Activated naive CD4-positive, alpha-beta T cell treated with anti-CD3 and anti-CD28 coated beads, Interleukin-2, amount 10 ng/mL, durations not matched to agents 7 days and 5 days (primary cell): Measurements from ENCODE around the gene CMSS1.

Experiments
- CTCF ChIA-PET: fragments of 350-600 bp; sonication (Branson Sonifier 250); formaldehyde crosslinking; loops from one replicate; lab custom pipeline; 2021; ENCODE audit warnings: antibody characterized with exemption; lab: Charles Lee
- DNase-seq: peaks from one replicate; pipeline ENCODE4 v3.0.0-alpha.2; 2020
- H3K27ac Mint-ChIP-seq: one replicate; pipeline ENCODE4 v1.8.0; 2021; ENCODE audit warnings: mild to moderate bottlenecking, moderate library complexity, mixed read lengths
- H3K27me3 Mint-ChIP-seq: one replicate; pipeline ENCODE4 v1.8.0; 2021; ENCODE audit warnings: mild to moderate bottlenecking, mixed read lengths
- H3K36me3 Mint-ChIP-seq: one replicate; pipeline ENCODE4 v1.8.0; 2021; ENCODE audit warnings: mixed read lengths
- H3K4me1 Mint-ChIP-seq: one replicate; pipeline ENCODE4 v1.8.0; 2021; ENCODE audit warnings: mixed read lengths
- H3K4me3 Mint-ChIP-seq: one replicate; pipeline ENCODE4 v1.8.0; 2021; ENCODE audit warnings: mild to moderate bottlenecking, moderate library complexity, mixed read lengths
- H3K9me3 Mint-ChIP-seq: one replicate; pipeline ENCODE4 v1.8.0; 2021; ENCODE audit warnings: mixed read lengths

CMSS1 gene

DNA sequence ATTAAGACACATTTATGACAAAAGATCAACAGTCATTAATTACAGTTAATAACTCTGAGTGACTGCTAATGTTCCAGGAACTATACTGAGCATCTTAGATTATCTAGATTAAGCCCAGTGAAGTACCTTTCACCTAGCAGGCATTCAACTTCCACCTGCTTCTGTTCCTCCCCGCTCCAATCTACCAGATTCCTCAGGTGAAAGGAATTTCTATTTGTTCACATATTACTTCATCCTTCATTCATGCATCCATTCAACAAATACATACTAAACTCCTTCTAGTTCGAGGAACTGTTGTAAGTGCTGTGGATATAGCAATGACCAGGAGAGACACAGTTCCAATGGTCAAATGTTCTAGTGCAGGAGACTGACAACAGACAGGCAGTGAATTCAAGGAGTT is 157.3 kb downstream of the CMSS1 start:
- H3K36me3 Mint-ChIP-seq, result no peaks in the 10 kb centered on the region
- H3K4me1 Mint-ChIP-seq, result peaks cover 8% of the 10 kb centered on the region
- H3K4me3 Mint-ChIP-seq, result no peak overlapping the region
- H3K9me3 Mint-ChIP-seq, result no peaks in the 10 kb centered on the region
- H3K27me3 Mint-ChIP-seq, result no peaks in the 10 kb centered on the region
- CTCF ChIA-PET, result no interaction called here
- no peak overlapping the region for H3K27ac Mint-ChIP-seq
- DNase-seq, result no peak

DNA sequence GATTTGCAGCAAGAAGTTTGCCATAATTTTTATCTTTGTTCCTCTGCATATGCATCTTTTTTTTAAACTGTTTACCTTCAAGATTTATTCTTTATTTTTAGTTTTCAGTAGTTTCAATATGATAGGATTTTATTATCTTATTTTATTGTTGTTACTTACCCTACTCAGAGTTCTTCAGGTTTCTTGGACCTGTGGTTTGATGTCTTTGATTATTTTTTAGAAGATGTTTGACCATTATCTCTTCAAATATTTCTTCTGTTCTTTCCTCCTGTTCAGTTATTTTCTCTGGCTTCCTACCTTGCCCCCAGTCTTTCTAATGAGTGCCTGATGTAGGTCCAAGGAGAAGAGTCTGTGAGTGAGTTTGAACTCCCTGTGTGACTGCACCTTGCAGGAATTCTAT is 158.9 kb downstream of the CMSS1 start:
- H3K9me3 Mint-ChIP-seq, result no peaks in the 10 kb centered on the region
- DNase-seq, result no peak
- CTCF ChIA-PET, result no interaction called here

DNA sequence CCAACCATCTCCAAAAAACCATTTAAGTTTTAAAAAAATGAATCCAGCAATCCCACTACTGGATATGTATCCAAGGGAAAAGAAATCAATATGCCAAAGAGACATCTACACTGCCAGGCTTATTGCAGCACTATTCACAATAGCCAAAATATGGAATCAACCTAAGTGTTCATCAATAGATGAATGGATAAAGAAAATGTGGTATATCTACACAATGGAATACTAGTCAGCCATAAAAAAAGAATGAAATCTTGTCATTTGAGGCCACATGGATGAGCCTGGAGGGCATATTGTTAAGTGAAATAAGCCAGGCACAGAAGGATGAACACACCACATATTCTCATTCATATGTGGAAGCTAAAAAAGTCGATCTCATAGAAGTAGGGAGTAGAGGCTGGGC is 160.6 kb downstream of the CMSS1 start:
- CTCF ChIA-PET, result no interaction called here
- Mint-ChIP-seq H3K4me3 (no peak overlapping the region), H3K9me3 (no peaks in the 10 kb centered on the region), H3K4me1 (no peaks in the 10 kb centered on the region), H3K27me3 (no peaks in the 10 kb centered on the region), H3K27ac (no peak overlapping the region), H3K36me3 (no peaks in the 10 kb centered on the region)
- no peak for DNase-seq

More for the DNA sequence above, 158.9 kb downstream of the CMSS1 start:
- H3K27me3 Mint-ChIP-seq, result no peaks in the 10 kb centered on the region
- no peak overlapping the region for H3K4me3 Mint-ChIP-seq
- no peaks in the 10 kb centered on the region for H3K4me1 Mint-ChIP-seq
- no peak overlapping the region for H3K27ac Mint-ChIP-seq
- H3K36me3 Mint-ChIP-seq, result no peaks in the 10 kb centered on the region

DNA sequence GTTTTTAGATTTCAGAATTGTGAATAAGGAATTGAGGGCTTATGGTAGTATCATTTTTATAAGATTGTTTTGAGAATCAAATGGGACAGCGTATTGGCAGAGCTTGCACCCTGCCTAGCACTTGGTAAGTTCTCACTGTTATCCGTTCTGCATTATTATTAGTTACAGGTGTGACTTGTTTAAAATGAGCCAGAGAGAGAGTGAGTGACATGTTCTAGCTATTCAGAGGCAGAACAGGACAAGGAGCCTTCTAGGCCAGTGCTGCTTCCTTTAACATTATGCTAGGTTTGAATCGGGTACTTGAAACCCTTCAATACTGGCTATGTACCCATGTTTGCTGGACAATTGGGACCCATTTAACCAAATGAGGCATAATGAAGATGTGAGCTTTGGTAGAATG is 162.9 kb downstream of the CMSS1 start:
- no peaks in the 10 kb centered on the region for H3K36me3 Mint-ChIP-seq
- CTCF ChIA-PET, result no interaction called here
- no peaks in the 10 kb centered on the region for H3K27me3 Mint-ChIP-seq
- no peak for DNase-seq
- H3K27ac Mint-ChIP-seq, result no peak overlapping the region
- no peak overlapping the region for H3K4me3 Mint-ChIP-seq
- no peaks in the 10 kb centered on the region for H3K4me1 Mint-ChIP-seq
- no peaks in the 10 kb centered on the region for H3K9me3 Mint-ChIP-seq

DNA sequence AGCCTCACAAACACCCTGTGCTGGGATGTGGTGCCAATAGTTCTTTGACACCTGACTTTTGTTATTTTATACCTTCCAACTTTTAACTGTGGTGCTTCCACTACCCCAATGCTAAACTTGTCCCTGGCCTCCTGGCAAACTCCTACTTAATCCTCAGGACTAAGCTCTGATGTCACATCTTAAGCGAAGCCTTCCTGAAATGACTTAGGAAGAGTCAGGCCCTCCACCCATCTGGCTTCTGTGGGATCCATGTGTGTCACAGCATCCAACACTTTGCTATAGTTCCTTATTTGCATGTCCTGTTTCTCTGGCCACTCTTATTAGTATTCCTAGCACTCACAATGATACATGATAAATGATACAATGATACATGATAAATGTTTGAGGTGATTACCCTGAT is 163.5 kb downstream of the CMSS1 start:
- no peak overlapping the region for H3K4me3 Mint-ChIP-seq
- CTCF ChIA-PET, result no interaction called here

DNA sequence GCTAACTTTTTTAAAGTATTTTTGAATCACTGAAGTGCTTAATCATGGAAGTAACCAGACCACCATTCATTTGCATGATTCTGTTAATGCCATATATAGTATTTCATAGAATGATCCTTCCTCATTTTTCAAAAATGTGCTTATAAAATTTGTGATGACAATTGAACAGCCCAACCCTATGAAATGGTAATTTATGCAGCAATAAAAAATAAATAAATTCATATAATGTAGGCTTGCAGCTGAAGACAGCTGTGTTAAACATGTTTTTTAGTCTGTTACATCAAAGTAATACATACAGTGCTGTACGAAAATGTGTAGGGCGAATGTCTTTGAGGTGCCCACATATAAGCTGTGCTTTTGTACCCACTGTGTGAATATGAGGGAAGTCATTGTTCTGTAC is 165.0 kb downstream of the CMSS1 start:
- no peak overlapping the region for H3K4me3 Mint-ChIP-seq
- DNase-seq, result no peak
- H3K9me3 Mint-ChIP-seq, result no peaks in the 10 kb centered on the region
- no peak overlapping the region for H3K27ac Mint-ChIP-seq
- CTCF ChIA-PET, result no interaction called here
- no peaks in the 10 kb centered on the region for H3K27me3 Mint-ChIP-seq
- no peaks in the 10 kb centered on the region for H3K4me1 Mint-ChIP-seq
- H3K36me3 Mint-ChIP-seq, result no peaks in the 10 kb centered on the region

More for the DNA sequence above, 163.5 kb downstream of the CMSS1 start:
- Mint-ChIP-seq H3K36me3 (no peaks in the 10 kb centered on the region), H3K27ac (no peak overlapping the region), H3K9me3 (no peaks in the 10 kb centered on the region), H3K27me3 (no peaks in the 10 kb centered on the region), H3K4me1 (no peaks in the 10 kb centered on the region)
- DNase-seq, result no peak

DNA sequence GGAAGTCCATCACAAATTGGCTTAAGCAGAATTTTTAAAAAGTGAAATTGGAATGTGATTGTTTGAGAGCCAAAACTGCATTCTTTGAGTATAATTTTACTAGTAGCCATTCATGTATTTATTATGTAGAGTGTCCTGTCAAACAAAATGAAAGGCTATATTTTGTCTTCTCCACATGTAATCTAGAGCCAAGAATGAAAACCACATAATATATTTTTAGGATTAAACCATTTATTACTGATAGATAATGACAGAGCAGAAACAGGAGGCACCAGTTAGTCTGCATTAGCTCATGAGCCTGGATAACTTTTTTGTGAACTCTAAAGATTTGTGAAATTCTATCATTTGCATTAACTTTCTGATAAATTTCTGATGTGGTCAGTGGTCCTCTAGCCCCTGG is 166.5 kb downstream of the CMSS1 start:
- CTCF ChIA-PET, result no interaction called here
- Mint-ChIP-seq H3K4me1 (no peaks in the 10 kb centered on the region), H3K27ac (no peak overlapping the region), H3K36me3 (no peaks in the 10 kb centered on the region), H3K9me3 (no peaks in the 10 kb centered on the region), H3K27me3 (no peaks in the 10 kb centered on the region), H3K4me3 (no peak overlapping the region)
- DNase-seq, result no peak

DNA sequence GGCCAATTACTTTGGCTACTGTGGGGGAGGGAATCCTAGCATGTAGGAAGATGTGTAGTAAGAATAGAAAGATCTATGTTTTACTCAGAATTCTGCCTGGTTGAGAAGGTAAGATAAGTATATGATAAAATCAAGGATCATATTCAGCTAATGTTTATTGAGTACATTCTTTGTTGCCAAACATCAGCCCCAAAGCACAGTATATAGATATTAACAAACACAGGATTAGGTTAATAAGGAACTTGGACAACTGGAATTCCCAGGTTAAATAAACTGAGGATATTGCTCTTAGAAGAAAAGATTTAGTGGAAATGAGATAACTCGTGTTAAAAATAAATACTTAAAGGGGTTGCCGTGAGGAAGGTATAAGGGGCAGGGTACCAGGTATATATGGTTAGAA is 167.0 kb downstream of the CMSS1 start:
- H3K36me3 Mint-ChIP-seq, result no peaks in the 10 kb centered on the region
- CTCF ChIA-PET, result no interaction called here
- H3K27me3 Mint-ChIP-seq, result no peaks in the 10 kb centered on the region
- H3K9me3 Mint-ChIP-seq, result no peaks in the 10 kb centered on the region
- H3K4me3 Mint-ChIP-seq, result no peak overlapping the region
- no peaks in the 10 kb centered on the region for H3K4me1 Mint-ChIP-seq
- no peak overlapping the region for H3K27ac Mint-ChIP-seq
- no peak for DNase-seq

DNA sequence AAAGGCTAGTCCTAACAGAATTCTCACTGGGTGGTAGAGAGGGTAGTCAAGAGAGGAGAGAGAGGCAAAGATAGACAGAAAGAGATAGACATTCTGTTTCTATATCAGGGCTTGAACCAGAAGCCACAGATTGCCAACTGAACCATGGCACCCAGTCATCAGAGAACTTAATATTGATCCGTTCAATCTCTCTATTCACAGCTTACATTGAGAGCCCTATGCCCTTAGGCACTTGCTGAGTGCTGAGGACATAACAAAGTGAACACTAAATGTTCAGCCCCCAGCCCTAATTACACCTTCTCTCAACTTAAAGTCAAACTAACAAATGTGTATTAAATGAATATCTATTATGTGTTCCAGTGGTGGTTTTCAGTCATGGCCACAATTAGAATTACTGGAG is 172.5 kb downstream of the CMSS1 start:
- no peak overlapping the region for H3K4me3 Mint-ChIP-seq
- no peaks in the 10 kb centered on the region for H3K27me3 Mint-ChIP-seq
- peaks cover 6% of the 10 kb centered on the region for H3K9me3 Mint-ChIP-seq
- no peaks in the 10 kb centered on the region for H3K4me1 Mint-ChIP-seq
- CTCF ChIA-PET, result no interaction called here
- no peak overlapping the region for H3K27ac Mint-ChIP-seq
- H3K36me3 Mint-ChIP-seq, result peaks cover 2% of the 10 kb centered on the region
- no peak for DNase-seq

DNA sequence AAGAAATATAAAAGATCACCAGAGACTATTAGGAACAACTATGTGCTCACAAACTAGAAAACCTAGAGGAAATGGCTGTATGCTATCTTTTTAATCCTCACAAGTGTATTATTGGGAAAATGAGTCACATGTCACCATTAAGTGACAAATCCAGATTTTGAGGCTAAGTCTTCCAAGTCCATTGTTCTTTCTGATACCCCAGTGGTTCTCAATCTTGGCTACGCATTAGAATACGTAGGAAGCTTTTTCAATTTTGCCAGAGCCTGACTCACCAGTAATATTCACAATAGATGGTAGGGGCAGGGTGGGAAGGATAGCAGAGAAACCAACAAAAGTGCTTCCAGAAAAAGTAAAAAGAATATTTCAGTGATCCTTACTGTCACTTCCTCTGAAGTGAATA is 179.6 kb downstream of the CMSS1 start:
- no peak overlapping the region for H3K27ac Mint-ChIP-seq
- H3K9me3 Mint-ChIP-seq, result peaks cover 13% of the 10 kb centered on the region
- DNase-seq, result no peak
- peaks cover 3% of the 10 kb centered on the region for H3K36me3 Mint-ChIP-seq
- H3K4me3 Mint-ChIP-seq, result no peak overlapping the region
- no peaks in the 10 kb centered on the region for H3K4me1 Mint-ChIP-seq
- H3K27me3 Mint-ChIP-seq, result peaks cover 4% of the 10 kb centered on the region
- CTCF ChIA-PET, result no interaction called here

DNA sequence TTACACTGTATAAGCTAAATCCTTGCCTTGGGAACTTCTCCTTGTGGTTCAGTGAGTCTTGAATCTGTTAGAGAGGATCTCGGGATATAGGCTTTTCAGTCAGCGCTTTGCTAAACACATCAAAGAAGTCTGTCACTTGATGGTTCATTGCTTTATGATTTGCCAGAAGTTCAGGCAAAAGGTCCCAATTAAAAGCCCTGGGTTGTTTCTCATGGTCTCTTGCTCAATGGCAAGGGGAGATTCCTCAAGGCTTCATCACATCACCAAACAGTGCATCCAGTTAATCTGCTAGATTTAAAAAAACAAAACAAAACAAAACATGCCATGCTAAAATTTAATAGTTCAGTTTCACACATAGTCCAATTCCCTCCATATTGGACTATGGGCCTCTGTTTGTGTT is 181.9 kb downstream of the CMSS1 start:
- no peak for DNase-seq
- H3K4me1 Mint-ChIP-seq, result no peaks in the 10 kb centered on the region
- peaks cover 3% of the 10 kb centered on the region for H3K36me3 Mint-ChIP-seq
- H3K27me3 Mint-ChIP-seq, result peaks cover 4% of the 10 kb centered on the region
- CTCF ChIA-PET, result no interaction called here
- H3K27ac Mint-ChIP-seq, result no peak overlapping the region
- no peak overlapping the region for H3K4me3 Mint-ChIP-seq
- H3K9me3 Mint-ChIP-seq, result peaks cover 7% of the 10 kb centered on the region

DNA sequence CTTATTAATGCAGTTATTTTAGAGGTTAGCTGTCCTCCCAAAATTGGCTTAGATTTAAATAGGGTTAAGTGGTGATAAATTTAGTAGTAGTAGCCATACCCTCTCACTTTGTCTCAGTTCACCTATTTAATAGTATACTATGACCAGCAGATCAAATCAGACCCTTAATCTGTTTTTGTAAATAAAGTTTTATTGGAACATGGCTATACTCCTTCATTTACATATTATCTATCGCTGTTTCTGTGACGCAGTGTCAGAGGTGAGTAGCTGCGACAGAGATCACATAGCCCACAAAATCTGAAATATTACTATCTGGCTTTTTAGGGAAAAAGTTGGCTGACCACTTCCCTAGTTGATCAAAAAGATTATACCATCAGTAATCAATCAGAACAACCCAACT is 183.4 kb downstream of the CMSS1 start:
- H3K27ac Mint-ChIP-seq, result no peak overlapping the region
- no peak overlapping the region for H3K4me3 Mint-ChIP-seq
- CTCF ChIA-PET, result no interaction called here

DNA sequence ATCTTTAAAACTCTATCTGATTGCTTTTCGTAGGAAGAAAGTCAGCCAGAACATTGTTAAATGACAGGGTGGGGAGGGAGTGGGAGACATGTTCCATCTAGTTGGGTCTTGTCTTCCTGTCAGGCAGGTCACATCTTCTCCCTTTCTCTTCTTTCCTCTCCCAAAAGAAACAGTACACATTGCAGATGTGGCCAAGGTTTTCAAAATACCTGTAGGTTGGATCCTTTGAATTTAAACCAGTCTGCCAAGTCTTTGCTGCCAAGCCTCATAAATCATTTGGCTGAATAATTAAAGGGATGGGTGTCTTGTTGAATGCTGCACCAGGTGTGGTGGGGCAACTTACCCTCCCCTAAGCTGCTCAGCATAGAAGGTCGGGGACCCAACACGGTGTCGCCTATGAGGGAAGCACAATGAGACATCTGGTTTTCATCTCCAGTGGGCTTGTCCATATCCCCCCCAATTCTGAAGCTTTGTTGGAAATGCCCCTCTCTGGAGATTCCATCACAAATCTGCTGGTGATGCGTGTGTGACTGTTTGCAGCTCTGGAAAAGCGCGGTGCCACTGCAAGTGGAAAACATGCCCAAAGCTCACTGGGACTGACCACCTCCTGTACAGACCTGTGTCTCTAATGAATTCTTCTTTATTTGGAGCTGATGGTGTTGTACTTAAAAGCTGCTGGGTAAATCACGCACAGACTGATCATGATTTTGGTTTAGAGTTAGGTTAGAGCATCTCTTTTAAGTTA is 184.0 kb downstream of the CMSS1 start:
- no peaks in the 10 kb centered on the region for H3K36me3 Mint-ChIP-seq
- no peaks in the 10 kb centered on the region for H3K9me3 Mint-ChIP-seq
- H3K27me3 Mint-ChIP-seq, result no peaks in the 10 kb centered on the region
- H3K4me3 Mint-ChIP-seq, result no peak overlapping the region
- no peak overlapping the region for H3K27ac Mint-ChIP-seq
- no peak for DNase-seq
- CTCF ChIA-PET, result no interaction called here
- no peaks in the 10 kb centered on the region for H3K4me1 Mint-ChIP-seq

More for the DNA sequence above, 183.4 kb downstream of the CMSS1 start:
- Mint-ChIP-seq H3K36me3 (peaks cover 2% of the 10 kb centered on the region), H3K27me3 (peaks cover 4% of the 10 kb centered on the region), H3K4me1 (no peaks in the 10 kb centered on the region), H3K9me3 (peaks cover 4% of the 10 kb centered on the region)
- DNase-seq, result no peak

DNA sequence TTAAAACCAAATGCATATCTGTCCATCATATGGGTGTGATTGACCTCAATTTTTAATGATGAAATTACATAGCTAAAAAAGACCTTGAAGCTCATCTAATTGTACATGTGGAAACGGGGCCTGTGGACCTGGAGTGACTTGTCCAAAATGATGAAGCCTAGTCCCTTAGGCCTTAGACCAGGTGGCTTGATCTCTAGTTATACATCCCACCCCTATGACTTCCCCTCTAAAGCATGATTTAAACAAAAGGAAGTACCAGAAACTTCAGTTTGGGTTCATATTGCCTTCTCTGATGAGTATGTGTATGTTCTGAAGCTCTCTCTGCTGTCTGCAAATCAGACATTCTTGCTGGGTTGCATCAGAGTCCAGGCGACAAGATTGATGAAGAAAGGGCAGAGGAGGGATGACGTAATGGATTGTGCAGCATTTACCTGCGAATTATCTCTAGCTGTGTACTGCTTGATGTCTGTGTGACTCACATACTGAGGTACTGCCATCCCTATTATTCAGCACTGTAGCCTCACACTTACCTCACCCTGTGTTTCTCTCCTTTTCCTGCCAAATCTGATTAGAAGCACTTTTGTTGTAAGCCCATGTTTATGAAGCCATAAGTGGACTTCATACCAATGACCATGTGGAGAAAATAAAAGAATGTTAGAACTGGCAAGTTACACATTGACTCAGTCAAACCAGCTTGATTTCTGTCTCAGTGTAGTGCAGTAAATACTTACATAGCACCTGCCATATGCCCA is 185.1 kb downstream of the CMSS1 start:
- H3K27ac Mint-ChIP-seq, result no peak overlapping the region
- H3K4me3 Mint-ChIP-seq, result no peak overlapping the region
- CTCF ChIA-PET, result no interaction called here
- H3K4me1 Mint-ChIP-seq, result no peaks in the 10 kb centered on the region
- no peak for DNase-seq
- no peaks in the 10 kb centered on the region for H3K27me3 Mint-ChIP-seq
- H3K9me3 Mint-ChIP-seq, result no peaks in the 10 kb centered on the region
- no peaks in the 10 kb centered on the region for H3K36me3 Mint-ChIP-seq
